GM23248 (cell line): ENCODE measurements around the gene DNMT1. TPM values are rescaled to one million over a fixed set of nuclear protein-coding genes. Genes with fewer than 3 reads are reported as not detected.
A peak's percentile ranks its signal among the peaks of the same experiment; 100 is the strongest.

ENCODE experiments used
- DNase-seq: peaks from one replicate; pipeline ENCODE4 v3.0.0-alpha.2; 2015
- H2AFZ ChIP-seq: fragments of 200-600 bp; sonication (generic); 2 replicates; pipeline ENCODE4 v1.6.1; 2016; ENCODE audit warnings: antibody characterized with exemption
- H3F3A ChIP-seq: fragments of 200-600 bp; sonication (generic); 2 replicates; pipeline ENCODE4 v1.6.1; 2016; ENCODE audit warnings: mild to moderate bottlenecking, antibody characterized with exemption, mixed run types; ENCODE audit not compliant: insufficient read depth
- H3K27ac ChIP-seq: fragments of 200-600 bp; sonication (generic); 2 replicates; pipeline ENCODE4 v1.5.1; 2016; ENCODE audit warnings: mild to moderate bottlenecking
- H3K27me3 ChIP-seq: fragments of 200-600 bp; sonication (generic); replicated peaks from 2 replicates; pipeline ENCODE4 v1.6.1; 2016; ENCODE audit warnings: mild to moderate bottlenecking; ENCODE audit not compliant: insufficient read depth
- H3K36me3 ChIP-seq: fragments of 200-600 bp; sonication (generic); 2 replicates; pipeline ENCODE4 v1.6.1; 2016; ENCODE audit warnings: low read depth, mild to moderate bottlenecking
- H3K4me1 ChIP-seq: fragments of 200-600 bp; sonication (generic); 2 replicates; pipeline ENCODE4 v1.6.1; 2016; ENCODE audit warnings: mild to moderate bottlenecking; ENCODE audit not compliant: insufficient read depth
- H3K4me2 ChIP-seq: fragments of 200-600 bp; sonication (generic); one replicate; pipeline ENCODE4 v1.6.1; 2016; ENCODE audit warnings: mild to moderate bottlenecking; ENCODE audit not compliant: unreplicated experiment
- H3K4me3 ChIP-seq: fragments of 200-600 bp; sonication (generic); 2 replicates; pipeline ENCODE4 v1.5.1; 2016; ENCODE audit warnings: mild to moderate bottlenecking
- H3K79me2 ChIP-seq: fragments of 200-600 bp; sonication (generic); 2 replicates; pipeline ENCODE4 v1.6.1; 2016; ENCODE audit warnings: mild to moderate bottlenecking; ENCODE audit not compliant: insufficient read depth
- H3K9ac ChIP-seq: fragments of 200-600 bp; sonication (generic); 2 replicates; pipeline ENCODE4 v1.6.1; 2016; ENCODE audit warnings: mild to moderate bottlenecking
- H3K9me2 ChIP-seq: fragments of 200-600 bp; sonication (generic); 2 replicates; pipeline ENCODE4 v1.6.1; 2016; ENCODE audit warnings: mixed run types, mild to moderate bottlenecking, moderate library complexity; ENCODE audit not compliant: insufficient read depth
- H3K9me3 ChIP-seq: fragments of 200-600 bp; sonication (generic); one replicate; pipeline ENCODE4 v1.6.1; 2017; ENCODE audit warnings: low read depth
- H4K20me1 ChIP-seq: fragments of 200-600 bp; sonication (generic); 2 replicates; pipeline ENCODE4 v1.6.0; 2016; ENCODE audit not compliant: insufficient read depth
- EZH2 ChIP-seq: fragments of 200-600 bp; sonication (generic); IDR thresholded peaks from 2 replicates; pipeline ENCODE4 v1.6.1; 2018; ENCODE audit warnings: antibody characterized with exemption, mild to moderate bottlenecking; ENCODE audit not compliant: insufficient read depth, poor library complexity, severe bottlenecking
- EZH2phosphoT487 ChIP-seq: fragments of 200-600 bp; sonication (generic); IDR thresholded peaks from 2 replicates; pipeline ENCODE4 v1.6.1; 2018; ENCODE audit warnings: antibody characterized with exemption, moderate library complexity, mild to moderate bottlenecking, low read depth; ENCODE audit not compliant: insufficient read depth
- WGBS, 2 experiments: methylation state at CpG; one replicate each; pipeline ENCODE4 v1.1.6; 2015 to 2017; ENCODE audit warnings: low lambda C conversion rate in 2 of 2, low coverage in 1 of 2; ENCODE audit errors: missing lambda C conversion rate in 2 of 2; 5-methylcytosine and 5-hydroxymethylcytosine counted together
- in situ Hi-C: fragments of 300-500 bp; cut with MboI; formaldehyde crosslinking; loops from 2 replicates; pipeline ENCODE4 v1.15.0; 2020
- polyA plus RNA-seq: library from polyadenylated mRNA; unstranded; fragments of >200 nt; fragmentation: Nextera tagmentation; extraction: Ambion mirVana; gene quantifications from 2 replicates; pipeline ENCODE4 v1.2.1, GENCODE V29; 2016
- total RNA-seq: library from RNA; depleted of rRNA; stranded (reverse); fragments of >200 nt; shearing (Covaris generic); gene quantifications from 2 replicates; pipeline ENCODE4 v1.2.3, GENCODE V29; 2014

Gene DNMT1
- total and polyA plus RNA-seq, 2 experiments from 2014 or later: 57.5 to 101 TPM

- H3K9me3 ChIP-seq: no peaks in the 10 kb centered on the region
- H3F3A ChIP-seq: peaks cover 3% of the 10 kb centered on the region; the same call in 1 of the 2 replicates
- WGBS, 2 experiments: 88 to 89% methylated on average over 16 of the region's 16 CpGs
- H3K4me2 ChIP-seq: no peak overlapping the region
- in situ Hi-C loops: no loop called here
- H3K9me2 ChIP-seq: no peaks in the 10 kb centered on the region
- H3K27me3 ChIP-seq: no peaks in the 10 kb centered on the region
- TF ChIP-seq EZH2: no peak
- TF ChIP-seq EZH2phosphoT487: no peak
- no peak for DNase-seq
- H2AFZ ChIP-seq: no peak overlapping the region
- H3K27ac ChIP-seq: no peak overlapping the region
- H3K4me1 ChIP-seq: no peaks in the 10 kb centered on the region
- H3K36me3 ChIP-seq: peaks cover 34% of the 10 kb centered on the region; the same call in 1 of the 2 replicates
- H3K4me3 ChIP-seq: no peak overlapping the region
- no peaks in the 10 kb centered on the region for H4K20me1 ChIP-seq
- H3K79me2 ChIP-seq: 0 out of 2 replicates have a peak, but pooled peaks cover 3% of the 10 kb centered on the region
- no peak overlapping the region for H3K9ac ChIP-seq
Observed at GRCh38 chr19:10159610-10160009, 35.1 kb downstream of the DNMT1 start.

- no peak for TF ChIP-seq EZH2
- TF ChIP-seq EZH2phosphoT487: no peak
- no peaks in the 10 kb centered on the region for H3K9me2 ChIP-seq
- no peak for DNase-seq
- no peak overlapping the region for H3K9ac ChIP-seq
- H3K27ac ChIP-seq: no peak overlapping the region
- no peaks in the 10 kb centered on the region for H3K27me3 ChIP-seq
- H3K4me3 ChIP-seq: no peak overlapping the region
- no peaks in the 10 kb centered on the region for H3K4me1 ChIP-seq
- H4K20me1 ChIP-seq: no peaks in the 10 kb centered on the region
- H3K4me2 ChIP-seq: no peak overlapping the region
- peaks cover 3% of the 10 kb centered on the region; the same call in 1 of the 2 replicates for H3F3A ChIP-seq
- H3K36me3 ChIP-seq: peaks cover 34% of the 10 kb centered on the region; the same call in 1 of the 2 replicates
- 0 out of 2 replicates have a peak, but pooled peaks cover 3% of the 10 kb centered on the region for H3K79me2 ChIP-seq
- in situ Hi-C loops: no loop called here
- no peaks in the 10 kb centered on the region for H3K9me3 ChIP-seq
- H2AFZ ChIP-seq: no peak overlapping the region
- WGBS, 2 experiments: 93 to 95% methylated on average over 11 of the region's 11 CpGs
Observed at GRCh38 chr19:10158485-10158884, 36.3 kb downstream of the DNMT1 start.

- Histone ChIP-seq H3K9ac (no peak overlapping the region), H3K9me3 (no peaks in the 10 kb centered on the region), H3K27me3 (no peaks in the 10 kb centered on the region), H2AFZ (no peak overlapping the region), H3K4me1 (no peaks in the 10 kb centered on the region), H3K9me2 (no peaks in the 10 kb centered on the region), H3F3A (peaks cover 3% of the 10 kb centered on the region; the same call in 1 of the 2 replicates), H3K4me3 (no peak overlapping the region), H3K79me2 (0 out of 2 replicates have a peak, but pooled peaks cover 3% of the 10 kb centered on the region), H3K36me3 (peaks cover 36% of the 10 kb centered on the region), H4K20me1 (no peaks in the 10 kb centered on the region), H3K27ac (no peak overlapping the region), H3K4me2 (no peak overlapping the region)
- DNase-seq: no peak
- in situ Hi-C loops: no loop called here
- TF ChIP-seq EZH2phosphoT487 (no peak), EZH2 (no peak)
- 94 to 96% methylated on average over 8 of the region's 8 CpGs for WGBS, 2 experiments
Observed at GRCh38 chr19:10158071-10158470, 36.7 kb downstream of the DNMT1 start.

- no peaks in the 10 kb centered on the region for H3K9me2 ChIP-seq
- H3F3A ChIP-seq: peaks cover 3% of the 10 kb centered on the region; the same call in 1 of the 2 replicates
- in situ Hi-C loops: no loop called here
- 52 to 62% methylated on average over 4 of the region's 4 CpGs for WGBS, 2 experiments
- H3K4me1 ChIP-seq: no peaks in the 10 kb centered on the region
- H2AFZ ChIP-seq: no peak overlapping the region
- no peaks in the 10 kb centered on the region for H3K27me3 ChIP-seq
- peaks cover 49% of the 10 kb centered on the region for H3K36me3 ChIP-seq
- DNase-seq: peak; percentile 82
- H3K4me2 ChIP-seq: no peak overlapping the region
- no peak for TF ChIP-seq EZH2
- TF ChIP-seq EZH2phosphoT487: no peak
- no peak overlapping the region for H3K9ac ChIP-seq
- peak overlapping the region; percentile 45 for H3K27ac ChIP-seq
- H3K9me3 ChIP-seq: no peaks in the 10 kb centered on the region
- no peak overlapping the region for H3K4me3 ChIP-seq
- H3K79me2 ChIP-seq: peaks cover 3% of the 10 kb centered on the region; the same call in 1 of the 2 replicates
- no peaks in the 10 kb centered on the region for H4K20me1 ChIP-seq
Observed at GRCh38 chr19:10155839-10156238, 38.9 kb downstream of the DNMT1 start.
